SH-SY5Y (cell line): ENCODE measurements around the gene KCTD1.

Experiments used
- GATA2 ChIP-seq: IDR thresholded peaks from 2 replicates; pipeline ENCODE4 v1.6.1; 2011; ENCODE audit warnings: mild to moderate bottlenecking, low read depth, low read length
- GATA3 ChIP-seq: IDR thresholded peaks from 2 replicates; pipeline ENCODE4 v1.6.1; 2011; ENCODE audit warnings: low read depth, mild to moderate bottlenecking, low read length, moderate library complexity

GRCh38 chr18:26548415-26549262, at the start of gene KCTD1:
- TF ChIP-seq GATA2 (no peak), GATA3 (no peak)
